Uterus (tissue), 4 donors: ENCODE results near the gene WDR3. TPM values are rescaled to one million over a fixed set of nuclear protein-coding genes. Genes with fewer than 3 reads are reported as not detected.
"Not testable (repeated sequence)": the region's sequence is repeated elsewhere in the genome, so short reads cannot be mapped to it uniquely, and the experiment has no call there.

Source experiments
- DNase-seq, 2 donors: peaks; one replicate each; pipeline ENCODE4 v3.0.0-alpha.2; 2019 to 2020
- H3K27ac ChIP-seq, 2 donors: fragments of 200-600 bp; sonication (generic); 1 replicate in 1 of 2; 2 replicates in 1 of 2; pipeline ENCODE4 v1.5.1; 2016 to 2018
- H3K27me3 ChIP-seq, 2 donors: fragments of 200-600 bp; sonication (generic); one replicate each; pipeline ENCODE4 v1.5.1; 2018 to 2019; ENCODE audit warnings: control low read depth in 1 of 2
- H3K36me3 ChIP-seq, 2 donors: fragments of 200-600 bp; sonication (generic); one replicate each; pipeline ENCODE4 v1.5.1; 2019; ENCODE audit warnings: control low read depth in 1 of 2
- H3K4me1 ChIP-seq, 2 donors: fragments of 200-600 bp; sonication (generic); one replicate each; pipeline ENCODE4 v1.5.1; 2018 to 2019; ENCODE audit warnings: control low read depth in 1 of 2
- H3K4me3 ChIP-seq, 2 donors: fragments of 200-600 bp; sonication (generic); 1 replicate in 1 of 2; 2 replicates in 1 of 2; pipeline ENCODE4 v1.5.1; 2018 to 2019; ENCODE audit warnings: mild to moderate bottlenecking in 1 of 2
- H3K9me3 ChIP-seq, 2 donors: fragments of 200-600 bp; sonication (generic); one replicate each; pipeline ENCODE4 v1.5.1; 2019; ENCODE audit warnings: control low read depth in 1 of 2
- POLR2A ChIP-seq, 2 donors: fragments of 450-650 bp; IDR thresholded peaks; one replicate each; pipeline ENCODE4 v1.6.1; 2016; ENCODE audit warnings: antibody characterized with exemption in 2 of 2, mild to moderate bottlenecking in 1 of 2, moderate library complexity in 1 of 2
- intact Hi-C: fragments of 100-400 bp; cut with DNase I; formaldehyde crosslinking; loops from one replicate; pipeline ENCODE4 v1.15.1; 2023; ENCODE audit warnings: low total_unique reads
- total RNA-seq, 4 donors: library from RNA; depleted of rRNA in 3 of 4; stranded (reverse); fragments of >200 nt in 3 of 4; gene quantifications; one replicate each; pipeline versions ENCODE4 v1.1.0 to v1.2.4, GENCODE V29; 2014 to 2023
- TF ChIP-seq, protein P1 (sequence below), 4 experiments: fragments of 200-600 bp in 2 of 4; fragments of 450-650 bp in 2 of 4; sonication (generic) in 2 of 4; IDR thresholded peaks; one replicate each; pipeline ENCODE4 v1.5.1; 2016 to 2019; ENCODE audit warnings: antibody characterized with exemption in 4 of 4, mild to moderate bottlenecking in 2 of 4, moderate library complexity in 1 of 4
- donor health status: DM: yes; HTN: yes; CAD: no.

Gene WDR3
- total RNA-seq, 4 donors from 2014 or later = 1.8 to 40.9 (median 15.0) TPM

GRCh38 chr1:117904485-117904884, 25.1 kb upstream of the WDR3 start:
- TF ChIP-seq, protein P1, sequence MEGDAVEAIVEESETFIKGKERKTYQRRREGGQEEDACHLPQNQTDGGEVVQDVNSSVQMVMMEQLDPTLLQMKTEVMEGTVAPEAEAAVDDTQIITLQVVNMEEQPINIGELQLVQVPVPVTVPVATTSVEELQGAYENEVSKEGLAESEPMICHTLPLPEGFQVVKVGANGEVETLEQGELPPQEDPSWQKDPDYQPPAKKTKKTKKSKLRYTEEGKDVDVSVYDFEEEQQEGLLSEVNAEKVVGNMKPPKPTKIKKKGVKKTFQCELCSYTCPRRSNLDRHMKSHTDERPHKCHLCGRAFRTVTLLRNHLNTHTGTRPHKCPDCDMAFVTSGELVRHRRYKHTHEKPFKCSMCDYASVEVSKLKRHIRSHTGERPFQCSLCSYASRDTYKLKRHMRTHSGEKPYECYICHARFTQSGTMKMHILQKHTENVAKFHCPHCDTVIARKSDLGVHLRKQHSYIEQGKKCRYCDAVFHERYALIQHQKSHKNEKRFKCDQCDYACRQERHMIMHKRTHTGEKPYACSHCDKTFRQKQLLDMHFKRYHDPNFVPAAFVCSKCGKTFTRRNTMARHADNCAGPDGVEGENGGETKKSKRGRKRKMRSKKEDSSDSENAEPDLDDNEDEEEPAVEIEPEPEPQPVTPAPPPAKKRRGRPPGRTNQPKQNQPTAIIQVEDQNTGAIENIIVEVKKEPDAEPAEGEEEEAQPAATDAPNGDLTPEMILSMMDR (IDR thresholded peaks at IDR 0.05) = no peak
- no peak for TF ChIP-seq POLR2A (IDR thresholded peaks at IDR 0.05)
- no peaks in the 10 kb centered on the region for H3K36me3 ChIP-seq
- no peaks in the 10 kb centered on the region for H3K9me3 ChIP-seq
- no peak overlapping the region for H3K4me3 ChIP-seq
- H3K27me3 ChIP-seq = no peaks in the 10 kb centered on the region
- H3K27ac ChIP-seq = no peak overlapping the region
- intact Hi-C loops = no loop called here
- no peaks in the 10 kb centered on the region for H3K4me1 ChIP-seq
- no peak for DNase-seq

DNA sequence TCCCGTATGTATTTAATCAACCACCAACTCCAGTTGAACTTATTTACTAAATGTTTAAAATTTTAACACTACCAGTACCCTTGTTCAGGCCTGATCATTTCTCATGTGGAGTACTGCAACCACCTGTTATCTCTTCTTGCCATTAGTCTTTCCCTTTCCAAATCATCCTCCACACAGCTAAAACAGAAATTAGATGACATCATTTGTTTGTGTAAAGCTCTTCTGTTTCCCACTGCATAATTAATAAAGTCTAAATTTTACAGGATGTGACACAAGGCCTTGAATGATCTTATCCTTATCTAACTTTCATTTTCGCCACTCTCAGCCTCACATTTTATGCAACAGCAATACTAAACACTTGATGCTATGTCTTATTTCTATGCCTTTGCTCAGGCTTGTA, 24.5 kb upstream of the WDR3 start:
- H3K4me1 ChIP-seq = no peaks in the 10 kb centered on the region
- H3K27me3 ChIP-seq = no peaks in the 10 kb centered on the region
- DNase-seq = no peak
- no peak overlapping the region for H3K27ac ChIP-seq
- H3K4me3 ChIP-seq = no peak overlapping the region
- TF ChIP-seq POLR2A (IDR thresholded peaks at IDR 0.05) = no peak
- TF ChIP-seq, protein P1 (IDR thresholded peaks at IDR 0.05) = no peak
- no peaks in the 10 kb centered on the region for H3K9me3 ChIP-seq
- no peaks in the 10 kb centered on the region for H3K36me3 ChIP-seq
- intact Hi-C loops = no loop called here

DNA sequence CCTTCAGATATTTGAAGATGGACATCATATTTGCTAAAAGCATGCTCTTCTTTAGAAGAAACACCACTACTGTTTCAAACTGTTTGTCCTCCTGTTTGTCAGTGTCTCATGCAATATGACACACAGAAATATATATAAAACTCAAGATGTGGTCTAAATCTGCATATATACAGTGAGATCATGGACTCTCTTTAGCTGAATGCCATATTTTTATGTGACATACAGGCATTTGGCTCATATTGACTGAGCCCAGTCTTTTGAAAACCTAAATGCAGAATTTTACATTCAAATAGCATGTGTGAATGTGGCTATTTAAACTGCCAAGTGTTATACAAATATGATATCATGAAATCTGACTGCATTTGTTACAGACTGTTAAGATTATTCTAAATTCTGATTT, 18.5 kb upstream of the WDR3 start:
- H3K4me1 ChIP-seq = no peaks in the 10 kb centered on the region
- no peak for DNase-seq
- TF ChIP-seq, protein P1 (IDR thresholded peaks at IDR 0.05) = no peak
- TF ChIP-seq POLR2A (IDR thresholded peaks at IDR 0.05) = no peak
- no peaks in the 10 kb centered on the region for H3K27me3 ChIP-seq
- no peak overlapping the region for H3K4me3 ChIP-seq
- H3K36me3 ChIP-seq = no peaks in the 10 kb centered on the region
- intact Hi-C loops = no loop called here
- no peak overlapping the region for H3K27ac ChIP-seq
- H3K9me3 ChIP-seq = no peaks in the 10 kb centered on the region

- no peak for TF ChIP-seq POLR2A (IDR thresholded peaks at IDR 0.05)
- TF ChIP-seq, protein P1 (IDR thresholded peaks at IDR 0.05) = no peak
- H3K36me3 ChIP-seq = no peaks in the 10 kb centered on the region
- H3K27ac ChIP-seq = no peak overlapping the region
- intact Hi-C loops = no loop called here
- H3K4me1 ChIP-seq = no peaks in the 10 kb centered on the region
- no peak overlapping the region for H3K4me3 ChIP-seq
- no peak for DNase-seq
- H3K9me3 ChIP-seq = no peaks in the 10 kb centered on the region
- H3K27me3 ChIP-seq = no peaks in the 10 kb centered on the region
Observed at GRCh38 chr1:117919376-117919775, 10.2 kb upstream of the WDR3 start.

DNA sequence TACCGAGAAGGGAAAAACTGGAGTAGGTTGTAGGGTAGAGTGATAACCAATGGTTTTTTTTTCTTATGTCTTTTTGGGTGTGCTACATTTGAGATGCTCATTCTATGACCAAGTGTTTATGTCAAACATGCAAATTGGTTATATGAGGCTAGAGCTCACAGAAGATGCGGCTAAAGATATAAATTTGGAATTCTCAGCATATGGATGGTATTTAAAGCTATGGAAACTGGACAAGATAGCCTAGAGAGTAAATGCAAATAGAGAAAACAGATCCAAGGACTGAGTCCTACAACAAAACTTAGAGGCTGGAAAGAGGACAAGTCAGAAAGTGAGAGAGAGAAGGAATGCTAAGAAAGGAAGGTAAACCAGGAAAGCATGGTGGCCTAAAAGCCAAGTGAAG, 7.5 kb upstream of the WDR3 start:
- Histone ChIP-seq H3K9me3 (no peaks in the 10 kb centered on the region), H3K4me1 (no peaks in the 10 kb centered on the region), H3K36me3 (no peaks in the 10 kb centered on the region), H3K27ac (no peak overlapping the region), H3K4me3 (no peak overlapping the region), H3K27me3 (no peaks in the 10 kb centered on the region)
- TF ChIP-seq, protein P1 (IDR thresholded peaks at IDR 0.05) = no peak
- TF ChIP-seq POLR2A (IDR thresholded peaks at IDR 0.05) = no peak
- intact Hi-C loops = no loop called here
- DNase-seq = no peak

GRCh38 chr1:117922717-117923116, 6.8 kb upstream of the WDR3 start:
- H3K27ac ChIP-seq, H3K4me3 ChIP-seq, DNase-seq, H3K27me3 ChIP-seq, intact Hi-C loops, H3K9me3 ChIP-seq, H3K4me1 ChIP-seq, H3K36me3 ChIP-seq: not testable (repeated sequence)
